ENCODE results near the gene KRTAP5-5. TPM values are rescaled to one million over a fixed set of nuclear protein-coding genes. Genes with fewer than 3 reads are reported as not detected.
"Not testable (repeated sequence)": the region's sequence is repeated elsewhere in the genome, so short reads cannot be mapped to it uniquely, and the experiment has no call there.

KRTAP5-5 gene
- total RNA-seq, 1 donor from 2014 or later = not detected

DNA sequence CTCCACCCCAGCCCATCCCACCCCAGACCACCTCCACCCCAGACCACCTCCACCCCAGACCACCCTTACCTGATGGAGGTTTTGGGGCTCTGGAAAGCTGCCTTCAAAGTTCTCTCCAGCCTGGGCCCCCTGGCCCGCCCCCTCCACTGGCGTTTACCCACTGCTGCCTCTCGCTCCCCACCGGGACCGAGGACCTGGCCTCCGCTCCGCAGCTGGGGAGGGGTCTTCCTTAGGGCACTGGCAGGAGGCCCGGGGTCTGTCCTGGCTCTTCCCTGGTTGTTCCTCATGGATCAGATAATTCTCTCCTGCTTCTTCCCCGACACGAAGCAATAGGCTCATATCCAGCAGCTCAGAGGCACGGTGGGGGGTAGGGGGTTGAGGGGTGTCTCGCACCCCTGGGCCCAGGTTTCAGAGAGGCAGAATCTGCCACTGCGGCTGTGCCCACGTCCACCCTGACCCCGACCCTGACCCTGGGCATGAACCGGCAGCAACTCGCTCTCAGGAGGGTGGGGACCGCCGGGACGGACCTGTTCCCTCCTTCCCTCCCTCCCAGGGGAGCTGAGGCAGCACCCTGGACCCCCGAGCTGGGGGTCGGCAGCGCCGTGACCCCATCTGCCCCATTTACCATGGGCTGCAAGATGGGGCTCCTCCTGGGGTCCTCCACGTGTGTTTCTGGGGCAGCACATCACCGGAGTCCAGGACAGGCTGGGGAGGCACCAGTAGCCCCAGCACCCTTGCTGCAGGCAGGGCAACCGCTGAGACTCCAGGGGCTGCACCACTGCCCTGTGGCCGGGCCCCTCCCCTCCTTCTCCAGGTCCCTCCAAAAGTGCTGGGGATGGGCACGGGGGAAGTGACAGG, 12.9 kb downstream of the KRTAP5-5 start:
- no peaks in the 10 kb centered on the region for H3K9me3 Mint-ChIP-seq (ENCODE audit: unreplicated experiment)
- no peak overlapping the region for H3K27ac Mint-ChIP-seq (ENCODE audit: unreplicated experiment)
- H3K27me3 Mint-ChIP-seq (ENCODE audit: unreplicated experiment) = peaks cover 44% of the 10 kb centered on the region
- H3K4me3 Mint-ChIP-seq (ENCODE audit: unreplicated experiment) = no peak overlapping the region
- no peaks in the 10 kb centered on the region for H3K36me3 Mint-ChIP-seq (ENCODE audit: unreplicated experiment)
- TF ChIP-seq, protein P1, sequence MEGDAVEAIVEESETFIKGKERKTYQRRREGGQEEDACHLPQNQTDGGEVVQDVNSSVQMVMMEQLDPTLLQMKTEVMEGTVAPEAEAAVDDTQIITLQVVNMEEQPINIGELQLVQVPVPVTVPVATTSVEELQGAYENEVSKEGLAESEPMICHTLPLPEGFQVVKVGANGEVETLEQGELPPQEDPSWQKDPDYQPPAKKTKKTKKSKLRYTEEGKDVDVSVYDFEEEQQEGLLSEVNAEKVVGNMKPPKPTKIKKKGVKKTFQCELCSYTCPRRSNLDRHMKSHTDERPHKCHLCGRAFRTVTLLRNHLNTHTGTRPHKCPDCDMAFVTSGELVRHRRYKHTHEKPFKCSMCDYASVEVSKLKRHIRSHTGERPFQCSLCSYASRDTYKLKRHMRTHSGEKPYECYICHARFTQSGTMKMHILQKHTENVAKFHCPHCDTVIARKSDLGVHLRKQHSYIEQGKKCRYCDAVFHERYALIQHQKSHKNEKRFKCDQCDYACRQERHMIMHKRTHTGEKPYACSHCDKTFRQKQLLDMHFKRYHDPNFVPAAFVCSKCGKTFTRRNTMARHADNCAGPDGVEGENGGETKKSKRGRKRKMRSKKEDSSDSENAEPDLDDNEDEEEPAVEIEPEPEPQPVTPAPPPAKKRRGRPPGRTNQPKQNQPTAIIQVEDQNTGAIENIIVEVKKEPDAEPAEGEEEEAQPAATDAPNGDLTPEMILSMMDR (IDR thresholded peaks at IDR 0.05) = no peak
- no peaks in the 10 kb centered on the region for H3K4me1 Mint-ChIP-seq (ENCODE audit: unreplicated experiment)
- DNase-seq (ENCODE audit: extremely low spot score, unreplicated experiment) = no peak

GRCh38 chr11:1643146-1643690, 13.6 kb downstream of the KRTAP5-5 start:
- no peak for DNase-seq (ENCODE audit: extremely low spot score, unreplicated experiment)
- H3K4me1 Mint-ChIP-seq (ENCODE audit: unreplicated experiment) = no peaks in the 10 kb centered on the region
- no peak overlapping the region for H3K27ac Mint-ChIP-seq (ENCODE audit: unreplicated experiment)
- TF ChIP-seq, protein P1 (IDR thresholded peaks at IDR 0.05) = no peak
- H3K4me3 Mint-ChIP-seq (ENCODE audit: unreplicated experiment) = no peak overlapping the region
- H3K9me3 Mint-ChIP-seq (ENCODE audit: unreplicated experiment) = no peaks in the 10 kb centered on the region
- H3K27me3 Mint-ChIP-seq (ENCODE audit: unreplicated experiment) = peaks cover 43% of the 10 kb centered on the region
- H3K36me3 Mint-ChIP-seq (ENCODE audit: unreplicated experiment) = no peaks in the 10 kb centered on the region

DNA sequence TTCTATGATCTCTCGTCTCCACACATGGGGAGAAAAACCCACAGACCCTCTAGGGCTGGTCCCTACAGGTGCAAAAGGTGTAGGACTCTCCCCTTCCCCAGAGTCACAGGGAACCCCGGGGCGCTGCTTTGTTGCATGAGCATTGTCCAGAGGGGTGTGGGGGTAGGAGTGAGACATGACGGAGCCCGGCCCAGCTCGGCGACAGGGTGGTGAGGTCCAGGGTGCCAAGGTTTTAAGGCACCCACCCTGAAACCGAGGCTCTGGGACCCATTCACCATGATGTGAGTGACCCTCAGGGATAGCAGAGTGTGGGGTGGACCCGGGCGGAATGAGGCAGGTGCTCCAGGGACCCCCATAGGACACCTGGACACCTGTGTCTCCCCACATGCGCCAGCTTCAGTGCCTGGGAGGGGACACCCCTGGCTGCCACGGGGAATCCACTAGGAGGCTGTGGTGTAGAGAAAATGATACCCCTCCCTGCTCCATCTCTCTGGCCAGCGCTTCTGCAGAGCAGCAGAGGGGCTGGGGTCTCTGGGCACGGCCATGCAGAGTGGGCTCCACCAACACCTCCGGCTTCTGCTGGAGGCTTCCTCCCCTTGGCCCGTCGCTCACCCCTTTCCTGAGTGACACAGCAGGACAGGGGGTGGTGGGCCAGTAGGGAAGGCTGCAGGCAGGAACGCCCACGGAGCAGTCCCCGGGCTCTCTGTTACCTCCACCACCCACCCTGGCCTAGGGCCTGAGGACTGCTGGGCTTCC, 15.2 kb downstream of the KRTAP5-5 start:
- DNase-seq (ENCODE audit: extremely low spot score, unreplicated experiment) = no peak
- TF ChIP-seq, protein P1 (IDR thresholded peaks at IDR 0.05) = no peak
- no peaks in the 10 kb centered on the region for H3K36me3 Mint-ChIP-seq (ENCODE audit: unreplicated experiment)
- no peaks in the 10 kb centered on the region for H3K9me3 Mint-ChIP-seq (ENCODE audit: unreplicated experiment)
- H3K4me1 Mint-ChIP-seq (ENCODE audit: unreplicated experiment) = no peaks in the 10 kb centered on the region
- peaks cover 30% of the 10 kb centered on the region for H3K27me3 Mint-ChIP-seq (ENCODE audit: unreplicated experiment)
- no peak overlapping the region for H3K27ac Mint-ChIP-seq (ENCODE audit: unreplicated experiment)
- H3K4me3 Mint-ChIP-seq (ENCODE audit: unreplicated experiment) = no peak overlapping the region

- no peaks in the 10 kb centered on the region for H3K36me3 Mint-ChIP-seq (ENCODE audit: unreplicated experiment)
These were observed 15.8 kb downstream of the KRTAP5-5 start for GRCh38 chr11:1645357-1645821.

DNA sequence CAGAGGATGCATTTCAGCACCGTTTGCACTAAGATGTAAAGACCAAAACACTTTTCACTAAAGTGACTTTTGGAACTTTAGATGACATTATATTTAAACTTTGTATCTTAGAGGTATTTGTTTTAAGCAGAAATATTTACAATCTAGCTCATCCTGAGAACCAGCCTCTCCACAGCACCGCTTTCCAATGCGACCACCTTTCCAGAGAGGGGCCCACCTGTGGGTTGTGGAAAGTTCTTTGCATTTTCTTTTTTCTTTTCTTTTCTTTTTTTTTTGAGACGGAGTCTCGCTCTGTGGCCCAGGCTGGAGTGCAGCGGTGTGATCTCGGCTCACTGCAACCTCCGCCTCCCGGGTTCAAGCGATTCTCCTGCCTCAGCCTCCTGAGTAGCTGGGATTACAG, 17.0 kb downstream of the KRTAP5-5 start:
- H3K27me3 Mint-ChIP-seq (ENCODE audit: unreplicated experiment) = peaks cover 30% of the 10 kb centered on the region
- DNase-seq (ENCODE audit: extremely low spot score, unreplicated experiment) = not testable (repeated sequence)

More at GRCh38 chr11:1645357-1645821, 15.8 kb downstream of the KRTAP5-5 start:
- no peaks in the 10 kb centered on the region for H3K4me1 Mint-ChIP-seq (ENCODE audit: unreplicated experiment)
- no peak overlapping the region for H3K27ac Mint-ChIP-seq (ENCODE audit: unreplicated experiment)
- TF ChIP-seq, protein P1 (IDR thresholded peaks at IDR 0.05) = no peak
- no peak overlapping the region for H3K4me3 Mint-ChIP-seq (ENCODE audit: unreplicated experiment)
- no peaks in the 10 kb centered on the region for H3K9me3 Mint-ChIP-seq (ENCODE audit: unreplicated experiment)
- no peak for DNase-seq (ENCODE audit: extremely low spot score, unreplicated experiment)
- H3K27me3 Mint-ChIP-seq (ENCODE audit: unreplicated experiment) = peaks cover 23% of the 10 kb centered on the region

More for the DNA sequence above, 17.0 kb downstream of the KRTAP5-5 start:
- H3K36me3 Mint-ChIP-seq (ENCODE audit: unreplicated experiment); H3K27ac Mint-ChIP-seq (ENCODE audit: unreplicated experiment); H3K4me1 Mint-ChIP-seq (ENCODE audit: unreplicated experiment); H3K9me3 Mint-ChIP-seq (ENCODE audit: unreplicated experiment); H3K4me3 Mint-ChIP-seq (ENCODE audit: unreplicated experiment): not testable (repeated sequence)
